Fibroblast of skin of scalp (primary cell): ENCODE measurements around the gene FUT6.
A peak's percentile ranks its signal among the peaks of the same experiment; 100 is the strongest.

Source experiments
- DNase-seq: peaks from one replicate; pipeline ENCODE4 v3.0.0-alpha.2; 2013

Gene FUT6

GRCh38 chr19:5827891-5828660, 11.4 kb downstream of the FUT6 start:
- peak; percentile 90 for DNase-seq

GRCh38 chr19:5827342-5827890, 12.1 kb downstream of the FUT6 start:
- DNase-seq, result no peak

GRCh38 chr19:5826531-5827341, 12.8 kb downstream of the FUT6 start:
- peak; percentile 52 for DNase-seq

GRCh38 chr19:5825178-5825577, 14.3 kb downstream of the FUT6 start:
- DNase-seq, result no peak

GRCh38 chr19:5824751-5825150, 14.8 kb downstream of the FUT6 start:
- no peak for DNase-seq

- DNase-seq, result no peak
Observed at GRCh38 chr19:5823579-5824281, 15.8 kb downstream of the FUT6 start.

GRCh38 chr19:5822181-5822844, 17.2 kb downstream of the FUT6 start:
- DNase-seq, result no peak

GRCh38 chr19:5821521-5822180, 17.9 kb downstream of the FUT6 start:
- no peak for DNase-seq

GRCh38 chr19:5820785-5821184, 18.7 kb downstream of the FUT6 start:
- DNase-seq, result no peak

- no peak for DNase-seq
Observed at GRCh38 chr19:5818594-5818993, 20.9 kb downstream of the FUT6 start.

GRCh38 chr19:5817218-5817617, 22.3 kb downstream of the FUT6 start:
- DNase-seq, result no peak

- no peak for DNase-seq
Observed at GRCh38 chr19:5814852-5815246, 24.7 kb downstream of the FUT6 start.

GRCh38 chr19:5814123-5814851, 25.2 kb downstream of the FUT6 start:
- no peak for DNase-seq

- DNase-seq, result no peak
Observed at GRCh38 chr19:5811117-5811516, 28.4 kb downstream of the FUT6 start.

GRCh38 chr19:5809469-5809868, 30.0 kb downstream of the FUT6 start:
- DNase-seq, result no peak

GRCh38 chr19:5809053-5809452, 30.4 kb downstream of the FUT6 start:
- DNase-seq, result no peak

GRCh38 chr19:5808120-5808816, 31.2 kb downstream of the FUT6 start:
- no peak for DNase-seq

- DNase-seq, result no peak
Observed at GRCh38 chr19:5806905-5807304, 32.6 kb downstream of the FUT6 start.

- DNase-seq, result no peak
Observed at GRCh38 chr19:5806133-5806489, 33.4 kb downstream of the FUT6 start.

- peak; percentile 56 for DNase-seq
Observed at GRCh38 chr19:5805462-5806132, 33.9 kb downstream of the FUT6 start.
